ENCODE measurements around the gene FSCN2.

The FSCN2 gene

GRCh38 chr17:81527591-81528383, at the start of gene FSCN2:
Gene FSCN2 (plus strand): TSS chr17:81528377. CDS start chr17:81528532, 155 bp downstream.
- no peak for DNase-seq (ENCODE audit: low read depth in 1 of 2, low spot score in 1 of 2)

- DNase-seq (ENCODE audit: low read depth in 1 of 2, low spot score in 1 of 2) = no peak
Measured at GRCh38 chr17:81479175-81480071, 48.8 kb upstream of the FSCN2 start.

GRCh38 chr17:81480140-81481072, 47.8 kb upstream of the FSCN2 start:
- no peak for DNase-seq (ENCODE audit: low read depth in 1 of 2, low spot score in 1 of 2)

GRCh38 chr17:81481073-81481799, 46.9 kb upstream of the FSCN2 start:
- DNase-seq (ENCODE audit: low read depth in 1 of 2, low spot score in 1 of 2) = peak in 1 of 2 donors; percentile 53

- no peak for DNase-seq (ENCODE audit: low read depth in 1 of 2, low spot score in 1 of 2)
Measured at GRCh38 chr17:81481815-81482505, 46.2 kb upstream of the FSCN2 start.

GRCh38 chr17:81482673-81483072, 45.5 kb upstream of the FSCN2 start:
- no peak for DNase-seq (ENCODE audit: low read depth in 1 of 2, low spot score in 1 of 2)

GRCh38 chr17:81483085-81483861, 44.9 kb upstream of the FSCN2 start:
- no peak for DNase-seq (ENCODE audit: low read depth in 1 of 2, low spot score in 1 of 2)

- no peak for DNase-seq (ENCODE audit: low read depth in 1 of 2, low spot score in 1 of 2)
Measured at GRCh38 chr17:81483862-81484194, 44.3 kb upstream of the FSCN2 start.

GRCh38 chr17:81484195-81484979, 43.8 kb upstream of the FSCN2 start:
- peak; percentile 82 to 90 for DNase-seq (ENCODE audit: low read depth in 1 of 2, low spot score in 1 of 2)

GRCh38 chr17:81486199-81486810, 41.9 kb upstream of the FSCN2 start:
- DNase-seq (ENCODE audit: low read depth in 1 of 2, low spot score in 1 of 2) = no peak

- no peak for DNase-seq (ENCODE audit: low read depth in 1 of 2, low spot score in 1 of 2)
Measured at GRCh38 chr17:81487089-81487486, 41.1 kb upstream of the FSCN2 start.

- peak; percentile 63 to 81 for DNase-seq (ENCODE audit: low read depth in 1 of 2, low spot score in 1 of 2)
Measured at GRCh38 chr17:81487487-81488275, 40.5 kb upstream of the FSCN2 start.

- DNase-seq (ENCODE audit: low read depth in 1 of 2, low spot score in 1 of 2) = no peak
Measured at GRCh38 chr17:81488276-81488860, 39.8 kb upstream of the FSCN2 start.

GRCh38 chr17:81489012-81489997, 38.9 kb upstream of the FSCN2 start:
- no peak for DNase-seq (ENCODE audit: low read depth in 1 of 2, low spot score in 1 of 2)

Measured in stimulated activated CD4-positive, alpha-beta T cell treated with anti-CD3 and anti-CD28 coated beads, Interleukin-15, amount 100 ng/mL, for 1 hour (primary cell).